Measurements from ENCODE around the gene NSUN5.
"Not testable (repeated sequence)": the region's sequence is repeated elsewhere in the genome, so short reads cannot be mapped to it uniquely, and the experiment has no call there.

Gene NSUN5

GRCh38 chr7:73266719-73267368 lies 41.8 kb downstream of the NSUN5 start:
- not testable (repeated sequence) for DNase-seq

- not testable (repeated sequence) for DNase-seq
These were observed 46.2 kb downstream of the NSUN5 start for GRCh38 chr7:73262416-73262815.
